H1 (cell line): ENCODE data around the gene PRCP.

Experiments used
- CREB1 ChIP-seq: IDR thresholded peaks from 2 replicates; pipeline ENCODE4 v1.6.1; 2012; ENCODE audit warnings: inconsistent platforms
- POLR2A ChIP-seq, 2 experiments: IDR thresholded peaks; 1 replicate in 1 of 2; 2 replicates in 1 of 2; pipeline ENCODE4 v1.6.1; 2011; ENCODE audit warnings: low read depth in 2 of 2, low read length in 2 of 2, mild to moderate bottlenecking in 2 of 2; ENCODE audit errors: control extremely low read depth in 1 of 2
- SP1 ChIP-seq: IDR thresholded peaks from 2 replicates; pipeline ENCODE4 v1.6.1; 2011; ENCODE audit warnings: low read depth, low read length
- TCF12 ChIP-seq: IDR thresholded peaks from 2 replicates; pipeline ENCODE4 v1.6.1; 2011; ENCODE audit warnings: low read depth, mild to moderate bottlenecking, low read length

DNA sequence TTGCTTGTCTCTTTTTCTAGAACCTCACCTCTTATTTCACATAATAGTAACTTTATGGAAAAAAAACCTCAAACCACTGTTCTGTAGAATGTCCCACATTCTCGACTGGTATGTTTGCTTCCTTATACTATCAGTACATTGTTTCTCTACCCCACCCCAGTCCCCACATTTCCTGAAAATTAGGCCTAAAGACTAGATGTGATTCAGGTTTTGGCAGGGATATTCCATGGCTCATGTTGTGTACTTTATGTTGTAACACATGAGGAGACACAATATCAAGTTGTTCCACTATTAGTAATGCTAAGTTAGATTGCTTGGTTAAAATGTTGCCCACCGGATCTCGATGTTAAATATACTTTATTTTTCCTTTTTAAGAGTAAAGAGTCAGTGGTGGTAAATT lies 36.0 kb upstream of the PRCP start:
- TF ChIP-seq POLR2A (IDR thresholded peaks at IDR 0.05; ENCODE audit: control extremely low read depth in 1 of 2, low read depth in 2 of 2, low read length in 2 of 2) (no peak), SP1 (no peak), CREB1 (no peak), TCF12 (no peak)
